NCI-H187 (cell line): ENCODE data around the gene CNKSR2.
"Not testable (repeated sequence)": the region's sequence is repeated elsewhere in the genome, so short reads cannot be mapped to it uniquely, and the experiment has no call there.

Experiments used
- DNase-seq, 2 experiments: peaks; one replicate each; lab custom pipeline; 2025; lab: John Stamatoyannopoulos, UW

CNKSR2 gene

GRCh38 chrX:21440911-21441310 is 66.7 kb downstream of the CNKSR2 start:
- DNase-seq, result no peak

DNA sequence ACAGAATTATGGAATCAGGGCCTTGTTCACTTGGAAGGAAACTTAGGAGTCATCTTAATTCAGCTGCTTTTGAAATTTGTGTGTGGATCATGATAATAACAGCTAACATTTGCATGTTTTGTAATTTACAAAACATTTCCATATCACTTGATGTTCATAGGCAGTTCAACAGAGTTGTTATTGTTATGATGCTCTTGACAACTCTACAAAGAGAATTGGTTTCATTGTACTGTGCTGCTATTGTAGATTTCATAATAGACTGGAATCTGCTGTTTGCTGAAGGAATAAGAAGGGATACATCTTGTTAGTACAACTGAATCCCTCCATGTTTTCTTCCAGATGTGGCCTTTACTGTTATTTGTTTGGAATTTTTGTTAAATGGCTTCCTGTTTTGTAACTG is 83.5 kb downstream of the CNKSR2 start:
- no peak for DNase-seq

- DNase-seq, result no peak
These were observed 94.9 kb downstream of the CNKSR2 start for GRCh38 chrX:21469071-21469470.

DNA sequence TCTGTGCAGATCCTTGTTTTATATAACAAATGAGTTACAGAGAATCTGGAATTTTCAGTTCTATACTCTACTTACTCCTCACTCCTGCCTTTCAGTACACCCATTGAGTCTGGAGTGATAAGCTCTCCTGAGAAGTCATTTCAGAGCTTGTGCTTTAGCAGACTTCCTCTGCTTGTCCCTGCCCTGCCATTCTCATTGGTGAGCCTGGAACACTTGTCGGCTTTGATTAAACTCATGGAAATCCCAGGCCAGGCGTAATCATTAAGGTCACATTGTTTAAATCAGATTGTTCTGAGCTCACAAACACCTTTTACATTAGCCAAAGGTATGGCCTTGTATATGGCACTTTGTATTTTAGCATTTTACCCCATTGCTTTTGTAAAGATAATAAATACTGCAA is 102.7 kb downstream of the CNKSR2 start:
- no peak for DNase-seq

DNA sequence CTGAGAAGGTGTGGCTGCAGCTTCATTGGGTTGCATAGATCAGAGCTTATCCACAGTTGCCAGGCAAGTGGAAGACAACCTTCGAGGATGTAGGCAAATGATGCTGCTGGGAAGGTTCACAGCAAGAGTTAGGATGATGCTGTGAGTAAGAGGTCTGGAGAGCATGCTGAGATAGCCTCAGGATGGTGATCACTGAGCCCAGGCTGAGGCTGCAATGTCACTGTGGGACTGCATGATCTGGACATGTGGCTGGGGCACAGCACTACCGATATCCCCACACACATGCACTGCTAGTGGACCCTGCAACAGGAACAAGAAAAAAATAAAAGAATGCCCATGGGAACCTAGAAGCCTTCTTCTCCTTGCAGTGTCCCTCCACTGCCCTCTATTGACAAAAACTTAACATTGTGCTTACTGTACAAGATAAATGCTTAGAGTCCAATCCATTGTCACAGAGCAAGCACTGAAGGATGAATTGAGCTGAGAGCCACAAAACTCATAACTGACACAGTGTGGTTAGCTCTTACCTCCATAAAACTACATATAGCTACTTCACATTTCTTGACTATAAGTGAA is 105.6 kb downstream of the CNKSR2 start:
- peak in 1 of 2 experiments; percentile 9 for DNase-seq

- no peak for DNase-seq
These were observed 107.5 kb downstream of the CNKSR2 start for GRCh38 chrX:21481761-21482160.

- not testable (repeated sequence) for DNase-seq
These were observed 109.8 kb downstream of the CNKSR2 start for GRCh38 chrX:21484051-21484450.

- peak in 1 of 2 experiments; percentile 32 for DNase-seq
These were observed 113.6 kb downstream of the CNKSR2 start for GRCh38 chrX:21487832-21488231.

GRCh38 chrX:21490341-21490740 is 116.1 kb downstream of the CNKSR2 start:
- no peak for DNase-seq

DNA sequence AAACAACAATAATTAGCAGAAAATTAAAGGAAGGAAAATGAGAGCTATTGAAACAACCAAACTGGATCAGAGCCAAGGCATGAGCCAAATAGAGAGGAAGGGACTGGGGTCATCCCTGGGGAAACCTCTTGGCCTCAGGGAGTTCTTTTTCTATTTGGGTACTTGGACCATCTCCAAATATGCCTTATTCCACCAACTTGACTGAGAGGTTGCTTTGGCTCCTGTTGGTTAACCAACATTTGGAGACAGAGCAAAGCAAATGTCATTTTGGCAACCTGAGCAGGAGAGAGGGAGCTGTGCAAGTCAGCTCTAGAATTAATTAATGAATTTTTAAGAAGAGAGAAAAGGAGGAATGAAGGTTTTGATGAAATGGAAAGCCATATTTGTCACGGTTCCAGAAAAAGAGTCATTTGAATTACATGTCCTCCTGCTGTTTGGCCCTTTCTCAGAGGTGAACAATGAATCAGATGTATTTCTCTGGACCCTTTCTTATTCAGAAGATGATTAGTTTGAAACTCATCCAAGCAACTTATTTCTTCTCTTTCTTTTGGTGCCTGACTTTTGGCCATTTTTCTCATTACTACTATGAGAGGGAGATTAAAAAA is 119.1 kb downstream of the CNKSR2 start:
- no peak for DNase-seq

- DNase-seq, result no peak
These were observed 129.4 kb downstream of the CNKSR2 start for GRCh38 chrX:21503593-21503992.

GRCh38 chrX:21509912-21510311 is 135.7 kb downstream of the CNKSR2 start:
- no peak for DNase-seq

DNA sequence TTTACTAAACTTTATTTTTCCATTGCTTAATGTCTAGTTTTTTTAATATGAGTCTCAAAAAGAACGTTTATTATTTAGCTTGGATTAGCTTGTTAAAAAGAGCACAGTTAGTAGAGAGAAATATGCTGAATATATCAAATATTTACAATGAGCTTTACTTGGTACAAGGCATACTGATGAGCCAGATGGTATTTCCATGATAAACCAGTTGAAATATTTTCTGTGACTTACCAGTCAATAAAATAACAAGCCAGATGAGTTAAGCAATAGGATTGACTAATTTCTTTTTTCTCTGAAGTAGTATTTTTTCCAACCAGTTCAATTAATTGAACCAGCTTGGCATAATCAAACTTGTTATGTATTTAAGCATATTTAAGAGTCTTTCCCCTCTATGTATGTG is 149.8 kb downstream of the CNKSR2 start:
- no peak for DNase-seq

DNA sequence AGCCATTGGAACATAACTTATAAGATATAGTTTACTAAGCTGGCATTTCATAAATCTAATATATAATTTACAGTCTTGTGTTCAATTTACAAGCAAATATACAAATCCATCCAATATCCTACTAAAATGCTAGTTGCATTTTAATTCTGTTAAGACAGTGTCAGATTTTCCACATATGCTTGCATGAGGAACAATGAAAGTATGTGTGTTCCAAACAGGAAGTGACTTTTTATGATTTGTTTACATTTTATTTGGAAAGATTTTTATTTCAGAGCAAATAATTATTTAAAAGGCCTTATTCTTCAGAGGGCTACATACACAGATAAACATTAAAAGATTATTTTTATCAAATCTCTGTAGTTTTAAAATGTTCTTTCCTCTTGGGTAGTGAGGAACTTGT is 153.9 kb downstream of the CNKSR2 start:
- no peak for DNase-seq

DNA sequence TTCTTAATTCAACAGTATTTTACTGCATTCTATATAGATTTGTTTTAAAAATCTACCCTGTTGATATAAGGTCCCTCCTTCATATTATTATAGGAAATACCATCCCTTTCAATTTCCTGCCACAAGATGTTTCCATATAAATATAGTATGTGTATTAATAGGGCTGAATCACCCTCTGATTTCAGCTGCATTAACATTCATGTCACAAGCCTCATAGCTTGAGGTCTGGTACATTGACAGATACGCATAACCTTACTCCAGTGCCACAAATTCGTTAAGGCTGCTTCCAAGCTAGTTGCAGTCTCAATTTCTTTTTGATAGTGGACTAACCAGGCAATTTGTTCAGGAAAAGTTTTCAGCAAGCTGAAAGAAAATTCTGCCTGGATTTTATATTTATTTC is 155.6 kb downstream of the CNKSR2 start:
- DNase-seq, result no peak

GRCh38 chrX:21544642-21545041 is 170.4 kb downstream of the CNKSR2 start:
- DNase-seq, result not testable (repeated sequence)

GRCh38 chrX:21559417-21559816 is 185.2 kb downstream of the CNKSR2 start:
- DNase-seq, result no peak

- no peak for DNase-seq
These were observed 190.8 kb downstream of the CNKSR2 start for GRCh38 chrX:21565025-21565424.

DNA sequence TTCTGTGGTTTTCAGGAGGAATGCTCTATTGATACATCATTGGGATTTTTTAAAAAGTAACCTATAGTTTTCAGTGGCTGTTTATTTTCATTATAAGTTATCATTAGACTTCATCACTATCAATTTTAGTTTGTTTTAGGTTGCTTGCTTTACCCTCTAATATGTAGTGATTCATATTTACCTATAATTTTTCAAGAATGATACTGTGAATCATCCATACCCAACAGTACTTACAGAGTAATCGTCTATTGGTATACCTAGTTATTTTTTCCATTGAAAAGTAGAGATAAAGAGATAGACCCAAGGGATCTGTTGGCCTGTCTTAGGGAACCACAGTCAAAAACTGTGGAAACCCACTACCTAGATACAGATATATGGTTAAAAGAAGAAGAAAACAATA is 200.6 kb downstream of the CNKSR2 start:
- DNase-seq, result no peak

DNA sequence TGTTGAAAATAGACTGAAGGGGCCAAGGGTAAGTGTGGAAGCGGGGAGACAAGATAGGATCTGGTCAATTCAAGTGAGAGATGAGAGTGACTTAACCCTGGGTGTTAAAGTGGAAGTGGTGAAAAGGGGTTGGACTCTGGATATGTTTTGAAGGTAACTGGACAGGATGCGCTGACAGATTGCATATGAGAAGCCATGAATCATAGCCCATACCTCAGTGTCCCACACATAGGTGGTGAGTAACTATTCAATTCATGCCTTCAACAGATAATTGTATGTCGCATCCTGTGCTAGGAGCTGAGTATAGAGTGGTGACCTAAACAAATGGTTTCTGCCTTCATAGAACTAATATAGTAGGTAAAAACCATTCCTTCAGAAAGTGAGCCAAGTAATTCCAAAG is 207.3 kb downstream of the CNKSR2 start:
- DNase-seq, result no peak

- DNase-seq, result no peak
These were observed 211.8 kb downstream of the CNKSR2 start for GRCh38 chrX:21586001-21586400.

GRCh38 chrX:21590012-21590776 is 216.0 kb downstream of the CNKSR2 start:
- no peak for DNase-seq

DNA sequence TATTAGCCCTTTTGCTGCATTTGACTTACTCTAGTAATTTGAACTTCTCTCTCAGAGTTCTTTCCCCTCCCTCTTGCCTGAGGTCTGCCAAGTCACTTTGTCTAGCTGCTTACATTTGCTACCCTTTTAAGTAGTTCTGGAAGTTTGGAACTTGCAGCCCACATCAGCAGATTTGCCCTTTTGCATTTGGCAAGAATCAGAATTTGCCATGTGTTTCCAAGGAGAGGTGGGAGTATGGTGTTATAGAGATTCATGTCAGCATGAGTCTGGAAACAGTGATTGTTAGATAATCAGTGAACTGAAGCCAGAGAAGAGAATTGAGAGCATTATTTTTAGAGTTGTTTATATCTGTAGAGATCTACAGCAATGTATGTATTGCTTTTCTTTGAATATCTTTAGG is 231.8 kb downstream of the CNKSR2 start:
- no peak for DNase-seq
